Ovary (tissue), 3 donors: ENCODE measurements around the gene PPA1.
"Not testable (repeated sequence)": the region's sequence is repeated elsewhere in the genome, so short reads cannot be mapped to it uniquely, and the experiment has no call there.

Experiments
- CTCF ChIP-seq, 3 donors: fragments of 450-650 bp in 2 of 3; fragments of 200-600 bp in 1 of 3; IDR thresholded peaks; one replicate each; pipeline versions ENCODE4 v1.5.1 to v1.8.0; 2016 to 2022; ENCODE audit warnings: antibody characterized with exemption in 3 of 3, mild to moderate bottlenecking in 1 of 3
- EP300 ChIP-seq: sonication (generic); formaldehyde crosslinking; IDR thresholded peaks from one replicate; pipeline ENCODE4 v1.6.1; 2017; ENCODE audit warnings: antibody characterized with exemption
- POLR2A ChIP-seq: fragments of 450-650 bp; IDR thresholded peaks from one replicate; pipeline ENCODE4 v1.6.1; 2017; ENCODE audit warnings: antibody characterized with exemption, mild to moderate bottlenecking, moderate library complexity
- donor health status: DM: no; HTN: no; CAD: no.

- not testable (repeated sequence) for TF ChIP-seq EP300; CTCF (IDR thresholded peaks at IDR 0.05); POLR2A
Measured at GRCh38 chr10:70257816-70258215, 24.6 kb upstream of the PPA1 start.
